HCT116 (cell line): Measurements from ENCODE around the gene WSB1. TPM values are rescaled to one million over a fixed set of nuclear protein-coding genes. Genes with fewer than 3 reads are reported as not detected.

Experiments used
- ATAC-seq: fragments of 200-7000 bp; cut with Tn5 transposase; 2 replicates; pipeline ENCODE4 v1.9.1; 2020; ENCODE audit warnings: mild to moderate bottlenecking, moderate library complexity
- BruUV-seq: library from RNA; stranded (reverse); fragments of 400-500 nt; replicated peaks from 2 replicates; lab custom pipeline; 2021; lab: Mats Ljungman, UMichigan
- CTCF ChIA-PET: fragments of 300-600 bp; sonication (Branson Sonifier 250); formaldehyde crosslinking; loops from one replicate; lab custom pipeline; 2021; ENCODE audit warnings: antibody characterized with exemption; lab: Charles Lee
- POLR2A ChIA-PET: fragments of 300-600, 350-600 bp; sonication (Branson Sonifier 250); formaldehyde crosslinking; loops from one replicate; lab custom pipeline; 2021; ENCODE audit warnings: antibody characterized with exemption; lab: Charles Lee
- RAD21 ChIA-PET, 2 experiments: fragments of 300-600 bp; sonication (Branson Sonifier 250); formaldehyde crosslinking; loops; one replicate each; lab custom pipeline; 2023; ENCODE audit warnings: low total read pairs in 2 of 2; ENCODE audit not compliant: uncharacterized antibody in 2 of 2, unreplicated experiment in 2 of 2, low non-redundant PET in 1 of 2; lab: Charles Lee
- DNase-seq: peaks from one replicate; pipeline ENCODE4 v3.0.0-alpha.2; 2010; ENCODE audit warnings: low read depth, low spot score
- H2AFZ ChIP-seq: fragments of 200-600 bp; shearing (Covaris generic), sonication (generic); 2 replicates; pipeline ENCODE4 v1.6.1; 2017; ENCODE audit warnings: low read depth, mixed run types, mixed read lengths, antibody characterized with exemption, low read length; ENCODE audit not compliant: poor library complexity, severe bottlenecking
- H3K27ac ChIP-seq: 2 replicates; pipeline ENCODE4 v1.5.1; 2012; ENCODE audit warnings: low read depth, low read length
- H3K27me3 ChIP-seq: fragments of 200-600 bp; sonication (generic); 2 replicates; pipeline ENCODE4 v1.6.1; 2016; ENCODE audit warnings: mixed run types, low read length, mixed read lengths; ENCODE audit not compliant: insufficient read depth
- H3K36me3 ChIP-seq, 2 experiments: fragments of 200-500 bp in 1 of 2; fragments of 200-600 bp in 1 of 2; sonication (Bioruptor generic) in 1 of 2; sonication (generic) in 1 of 2; 2 replicates each; pipeline versions ENCODE4 v1.5.1 to v1.6.1; 2014 to 2016; ENCODE audit warnings: low read length in 2 of 2, inconsistent platforms in 1 of 2, mixed read lengths in 1 of 2, mixed run types in 1 of 2; ENCODE audit not compliant: insufficient read depth in 2 of 2, control insufficient read depth in 1 of 2
- H3K4me1 ChIP-seq, 2 experiments: fragments of 200-600 bp in 1 of 2; sonication (generic) in 1 of 2; 2 replicates each; pipeline versions ENCODE4 v1.5.1 to v1.6.1; 2012 to 2017; ENCODE audit warnings: low read length in 2 of 2, inconsistent platforms in 1 of 2, mild to moderate bottlenecking in 1 of 2, mixed read lengths in 1 of 2, mixed run types in 1 of 2, moderate library complexity in 1 of 2; ENCODE audit not compliant: insufficient read depth in 2 of 2, control insufficient read depth in 1 of 2
- H3K4me2 ChIP-seq: fragments of 200-600 bp; sonication (generic); 2 replicates; pipeline ENCODE4 v1.6.1; 2017; ENCODE audit warnings: mixed run types, low read length, mixed read lengths
- H3K4me3 ChIP-seq, 2 experiments: fragments of 200-600 bp in 1 of 2; sonication (generic) in 1 of 2; replicated peaks in 1 of 2; 2 replicates each; pipeline ENCODE4 v1.5.1; 2011 to 2016; ENCODE audit warnings: low read length in 2 of 2, control low read depth in 1 of 2, low read depth in 1 of 2, mild to moderate bottlenecking in 1 of 2, mixed read lengths in 1 of 2, mixed run types in 1 of 2
- H3K79me2 ChIP-seq: fragments of 200-600 bp; sonication (generic); 2 replicates; pipeline ENCODE4 v1.6.1; 2017; ENCODE audit warnings: mild to moderate bottlenecking, mixed run types, low read length, moderate library complexity, mixed read lengths; ENCODE audit not compliant: insufficient read depth
- H3K9ac ChIP-seq: fragments of 200-600 bp; sonication (generic); 2 replicates; pipeline ENCODE4 v1.6.1; 2016; ENCODE audit warnings: low read length, mixed read lengths
- H3K9me2 ChIP-seq: fragments of 200-600 bp; sonication (generic), shearing (Covaris generic); 2 replicates; pipeline ENCODE4 v1.6.1; 2017; ENCODE audit warnings: mixed run types, mild to moderate bottlenecking, moderate library complexity; ENCODE audit not compliant: insufficient read depth
- H3K9me3 ChIP-seq, 2 experiments: fragments of 200-500 bp in 1 of 2; fragments of 200-600 bp in 1 of 2; sonication (Bioruptor generic) in 1 of 2; sonication (generic) in 1 of 2; 2 replicates each; pipeline ENCODE4 v1.6.1; 2014 to 2017; ENCODE audit warnings: low read length in 2 of 2, mixed read lengths in 2 of 2, inconsistent platforms in 1 of 2, low read depth in 1 of 2, mild to moderate bottlenecking in 1 of 2, mixed run types in 1 of 2, moderate library complexity in 1 of 2; ENCODE audit not compliant: control insufficient read depth in 1 of 2, insufficient read depth in 1 of 2
- H4K20me1 ChIP-seq: fragments of 200-600 bp; sonication (generic), shearing (Covaris generic); 2 replicates; pipeline ENCODE4 v1.6.1; 2017; ENCODE audit warnings: mixed run types, mild to moderate bottlenecking, moderate library complexity; ENCODE audit not compliant: insufficient read depth
- ELF1 ChIP-seq: IDR thresholded peaks from 2 replicates; pipeline ENCODE4 v1.6.1; 2012; ENCODE audit warnings: low read depth, borderline replicate concordance
- EZH2phosphoT487 ChIP-seq: fragments of 200-600 bp; IDR thresholded peaks from 2 replicates; pipeline ENCODE4 v1.6.1; 2018; ENCODE audit warnings: antibody characterized with exemption, borderline replicate concordance
- JUND ChIP-seq: IDR thresholded peaks from 2 replicates; pipeline ENCODE4 v1.6.1; 2012
- intact Hi-C: fragments of 100-400 bp; cut with micrococcal nuclease; formaldehyde crosslinking; loops from 2 replicates; pipeline ENCODE4 v1.10.0; 2022
- total RNA-seq: library from RNA; stranded (reverse); gene quantifications from one replicate; pipeline ENCODE4 v1.2.1, GENCODE V29; 2021; ENCODE audit not compliant: unreplicated experiment

The WSB1 gene
- total RNA-seq, 1 experiment from 2014 or later = 88.0 TPM

- Histone ChIP-seq H3K9me2 (no peaks in the 10 kb centered on the region), H2AFZ (no peak overlapping the region)
- TF ChIP-seq EZH2phosphoT487 = no peak
- TF ChIP-seq, all 23 proteins: peak for 0
- Histone ChIP-seq H3K4me1 (no peaks in the 10 kb centered on the region), H3K79me2 (no peaks in the 10 kb centered on the region), H3K27ac (no peak overlapping the region), H3K9me3 (no peaks in the 10 kb centered on the region), H3K9ac (no peak overlapping the region), H4K20me1 (no peaks in the 10 kb centered on the region), H3K4me2 (no peak overlapping the region), H3K36me3 (no peaks in the 10 kb centered on the region), H3K27me3 (no peaks in the 10 kb centered on the region), H3K4me3 (no peak overlapping the region)
- ATAC-seq (no peak), DNase-seq (no peak)
- intact Hi-C loops = no loop called here
- no TSS peak for BruUV-seq
- CTCF ChIA-PET = no interaction called here
- POLR2A ChIA-PET = interaction anchor here (2.1 kb wide), 1 partner anchor 13 kb away, joined by 6 read pairs; the partner anchor contains the start of gene WSB1
- RAD21 ChIA-PET = no interaction called here
These were observed 11.8 kb upstream of the WSB1 start for GRCh38 chr17:27282054-27282551.

GRCh38 chr17:27283060-27283459 lies 10.9 kb upstream of the WSB1 start:
- H2AFZ ChIP-seq = no peak overlapping the region
- H3K9ac ChIP-seq = no peak overlapping the region
- POLR2A ChIA-PET = interaction anchor here (1.1 kb wide), 1 partner anchor 11 kb away, joined by 4 read pairs; the partner anchor contains the start of gene WSB1

More at GRCh38 chr17:27283060-27283459, 10.9 kb upstream of the WSB1 start:
- intact Hi-C loops = no loop called here
- Histone ChIP-seq H3K27me3 (no peaks in the 10 kb centered on the region), H3K36me3 (no peaks in the 10 kb centered on the region), H3K9me2 (no peaks in the 10 kb centered on the region), H3K4me1 (no peaks in the 10 kb centered on the region), H3K79me2 (no peaks in the 10 kb centered on the region)
- BruUV-seq = no TSS peak
- ATAC-seq = no peak
- TF ChIP-seq ELF1 (no peak), JUND (no peak)
- TF ChIP-seq, all 23 proteins: peak for 0
- no peak overlapping the region for H3K27ac ChIP-seq
- no peak overlapping the region for H3K4me2 ChIP-seq
- no peaks in the 10 kb centered on the region for H3K9me3 ChIP-seq
- ChIA-PET CTCF (no interaction called here), RAD21 (no interaction called here)
- H4K20me1 ChIP-seq = no peaks in the 10 kb centered on the region
- no peak for DNase-seq
- no peak overlapping the region for H3K4me3 ChIP-seq
